ENCODE results near the gene TUBGCP4. TPM values are rescaled to one million over a fixed set of nuclear protein-coding genes. Genes with fewer than 3 reads are reported as not detected.

The TUBGCP4 gene
- polyA plus RNA-seq, 1 of the 3 experiments (the other 2 are of a cell fraction) = 6.6 TPM

DNA sequence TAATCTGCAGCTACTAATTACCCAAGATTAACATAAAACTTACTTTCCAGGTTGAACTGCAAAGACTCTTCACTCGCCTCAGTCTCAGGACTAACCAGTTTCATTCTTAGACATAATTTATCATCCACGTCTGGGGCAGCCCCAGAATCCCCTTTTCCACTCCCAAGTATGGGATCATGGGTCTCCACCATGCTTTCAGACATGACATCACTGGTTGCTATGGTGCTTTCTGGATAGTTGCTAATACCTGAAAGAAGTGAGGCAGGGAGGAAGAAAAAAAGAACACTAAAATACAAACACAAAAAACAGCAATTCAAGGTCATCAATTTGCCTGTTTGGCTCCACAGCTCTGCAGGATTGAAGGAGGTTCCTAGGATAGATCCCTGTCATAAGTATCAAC lies 75.4 kb downstream of the TUBGCP4 start:
- POLR2A ChIA-PET = no interaction called here
- no peaks in the 10 kb centered on the region for H3K4me1 ChIP-seq (ENCODE audit: control insufficient read depth in 1 of 2, insufficient read depth in 2 of 2, low read depth in 1 of 2, low read length in 1 of 2)
- peaks cover 29% of the 10 kb centered on the region; the same call in 1 of the 2 replicates for H3K79me2 ChIP-seq (ENCODE audit: insufficient read depth)
- 96% methylated on average over 2 of the region's 2 CpGs for WGBS (ENCODE audit: low lambda C conversion rate)
- TF ChIP-seq YY1 (IDR thresholded peaks at IDR 0.05; ENCODE audit: low read depth) = no peak
- TF ChIP-seq RFX5 (IDR thresholded peaks at IDR 0.05; ENCODE audit: low read length) = peak; percentile 88
- H3K9ac ChIP-seq = no peak overlapping the region
- H4K20me1 ChIP-seq (ENCODE audit: insufficient read depth) = peaks cover 12% of the 10 kb centered on the region; the same call in 1 of the 2 replicates
- DNase-seq = no peak
- H3K9me2 ChIP-seq = no peaks in the 10 kb centered on the region
- H3K27ac ChIP-seq (ENCODE audit: low read depth in 2 of 2, low read length in 1 of 2) = no peak overlapping the region
- H3K4me3 ChIP-seq (ENCODE audit: low read depth in 2 of 2, low read length in 1 of 2) = no peak overlapping the region
- H2AFZ ChIP-seq (ENCODE audit: low read depth) = no peak overlapping the region
- H3K9me3 ChIP-seq = no peaks in the 10 kb centered on the region
- H3K4me2 ChIP-seq = no peak overlapping the region
- H3K27me3 ChIP-seq (ENCODE audit: insufficient read depth) = no peaks in the 10 kb centered on the region
- peaks cover 36 to 61% of the 10 kb centered on the region in 2 experiments for H3K36me3 ChIP-seq (replicated peaks in 1 of 2; ENCODE audit: control insufficient read depth in 1 of 2, insufficient read depth in 2 of 2, low read length in 1 of 2)
- CTCF ChIA-PET = interaction anchor here (0.8 kb wide), 2 partner anchors 12 to 68 kb away, joined by 3 read pairs; no protein-coding TSS in a partner anchor
- peaks cover 14% of the 10 kb centered on the region for H3F3A ChIP-seq (replicated peaks; ENCODE audit: insufficient read depth)

DNA sequence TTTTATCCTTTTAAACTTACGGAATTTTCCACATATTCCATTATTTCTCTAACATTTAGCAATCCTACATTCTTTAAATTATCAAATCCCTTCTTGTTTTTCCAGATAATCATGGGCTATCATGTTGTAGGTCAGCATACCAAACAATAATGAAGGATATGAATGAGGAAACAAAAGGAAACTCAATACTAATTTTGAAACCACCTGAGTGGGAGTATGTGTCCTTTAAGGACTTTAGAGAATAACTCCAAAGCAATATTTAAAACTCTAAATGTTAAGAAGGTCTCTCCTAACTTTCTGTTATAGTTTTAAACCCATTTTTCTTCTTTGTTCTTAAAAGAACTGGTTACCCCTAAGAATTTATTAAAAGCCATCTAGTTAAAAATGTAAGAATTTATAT lies 79.1 kb downstream of the TUBGCP4 start:
- Histone ChIP-seq H3F3A (replicated peaks; ENCODE audit: insufficient read depth) (peaks cover 2% of the 10 kb centered on the region), H3K9ac (no peak overlapping the region), H3K4me2 (no peak overlapping the region), H4K20me1 (ENCODE audit: insufficient read depth) (peaks cover 12% of the 10 kb centered on the region; the same call in 1 of the 2 replicates), H3K36me3 (replicated peaks in 1 of 2; ENCODE audit: control insufficient read depth in 1 of 2, insufficient read depth in 2 of 2, low read length in 1 of 2) (peaks cover 33 to 71% of the 10 kb centered on the region in 2 experiments), H3K9me3 (no peaks in the 10 kb centered on the region), H3K27ac (ENCODE audit: low read depth in 2 of 2, low read length in 1 of 2) (no peak overlapping the region), H3K4me1 (ENCODE audit: control insufficient read depth in 1 of 2, insufficient read depth in 2 of 2, low read depth in 1 of 2, low read length in 1 of 2) (no peaks in the 10 kb centered on the region), H3K27me3 (ENCODE audit: insufficient read depth) (no peaks in the 10 kb centered on the region), H2AFZ (ENCODE audit: low read depth) (no peak overlapping the region), H3K4me3 (ENCODE audit: low read depth in 2 of 2, low read length in 1 of 2) (no peak overlapping the region), H3K9me2 (no peaks in the 10 kb centered on the region), H3K79me2 (ENCODE audit: insufficient read depth) (peaks cover 64% of the 10 kb centered on the region)
- 84% methylated on average over 1 of the region's 1 CpG for WGBS (ENCODE audit: low lambda C conversion rate)
- ChIA-PET CTCF (interaction anchor here (0.7 to 1.4 kb wide), 2 partner anchors 17 to 64 kb away, joined by 3 to 4 read pairs; no protein-coding TSS in a partner anchor), POLR2A (no interaction called here)
- DNase-seq = no peak
- TF ChIP-seq NFIC (IDR thresholded peaks at IDR 0.05; ENCODE audit: borderline replicate concordance) (no peak), SIN3A (IDR thresholded peaks at IDR 0.05; ENCODE audit: borderline replicate concordance, low read depth, low read length) (no peak)
- TF ChIP-seq, protein P1, sequence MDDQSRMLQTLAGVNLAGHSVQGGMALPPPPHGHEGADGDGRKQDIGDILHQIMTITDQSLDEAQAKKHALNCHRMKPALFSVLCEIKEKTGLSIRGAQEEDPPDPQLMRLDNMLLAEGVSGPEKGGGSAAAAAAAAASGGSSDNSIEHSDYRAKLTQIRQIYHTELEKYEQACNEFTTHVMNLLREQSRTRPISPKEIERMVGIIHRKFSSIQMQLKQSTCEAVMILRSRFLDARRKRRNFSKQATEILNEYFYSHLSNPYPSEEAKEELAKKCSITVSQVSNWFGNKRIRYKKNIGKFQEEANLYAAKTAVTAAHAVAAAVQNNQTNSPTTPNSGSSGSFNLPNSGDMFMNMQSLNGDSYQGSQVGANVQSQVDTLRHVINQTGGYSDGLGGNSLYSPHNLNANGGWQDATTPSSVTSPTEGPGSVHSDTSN (IDR thresholded peaks at IDR 0.05) = no peak

Other genes with a start within 250 kb of the TUBGCP4 start
- gene TMEM62, start 237.5 kb upstream of the TUBGCP4 start, polyA plus RNA-seq (2012; rRNA removed) = 3.3 and 4.3 TPM in 2 replicates
- gene CCNDBP1, start 185.7 kb upstream of the TUBGCP4 start, polyA plus RNA-seq (2012; rRNA removed) = 63.6 and 81.7 TPM in 2 replicates
- not detected in 2 replicates for gene EPB42, start 150.1 kb upstream of the TUBGCP4 start, polyA plus RNA-seq (2012; rRNA removed)
- gene TGM5, start 104.2 kb upstream of the TUBGCP4 start, polyA plus RNA-seq (2012; rRNA removed) = not detected in 2 replicates
- gene TGM7, start 68.8 kb upstream of the TUBGCP4 start, polyA plus RNA-seq (2012; rRNA removed) = not detected in 2 replicates
- gene LCMT2, start 40.5 kb upstream of the TUBGCP4 start, polyA plus RNA-seq (2012; rRNA removed) = 7.1 and 9.6 TPM in 2 replicates
- 5.7 and 7.0 TPM in 2 replicates for gene ZSCAN29, start 58 bp upstream of the TUBGCP4 start, polyA plus RNA-seq (2012; rRNA removed)
- gene TP53BP1, start 122.1 kb downstream of the TUBGCP4 start, polyA plus RNA-seq (2012; rRNA removed) = 27.1 and 46.5 TPM in 2 replicates
- 5.3 and 6.0 TPM in 2 replicates for gene MAP1A, start 146.5 kb downstream of the TUBGCP4 start, polyA plus RNA-seq (2012; rRNA removed)
- gene PPIP5K1, start 219.1 kb downstream of the TUBGCP4 start, polyA plus RNA-seq (2012; rRNA removed) = 14.2 and 28.5 TPM in 2 replicates
- 1.8 and 3.1 TPM in 2 replicates for gene CKMT1B, start 222.9 kb downstream of the TUBGCP4 start, polyA plus RNA-seq (2012; rRNA removed)
- gene STRC, start 247.7 kb downstream of the TUBGCP4 start, polyA plus RNA-seq (2012; rRNA removed) = 0.03 and 0.05 TPM in 2 replicates